GM18499 (cell line): Measurements from ENCODE around the gene PCNP.
"Not testable (repeated sequence)": the region's sequence is repeated elsewhere in the genome, so short reads cannot be mapped to it uniquely, and the experiment has no call there.

ENCODE experiments used
- ATAC-seq: cut with Tn5 transposase; IDR thresholded peaks from one replicate; pipeline ENCODE4 v1.9.1; 2021; ENCODE audit warnings: moderate number of reproducible peaks; ENCODE audit not compliant: insufficient read depth, unreplicated experiment

PCNP gene

DNA sequence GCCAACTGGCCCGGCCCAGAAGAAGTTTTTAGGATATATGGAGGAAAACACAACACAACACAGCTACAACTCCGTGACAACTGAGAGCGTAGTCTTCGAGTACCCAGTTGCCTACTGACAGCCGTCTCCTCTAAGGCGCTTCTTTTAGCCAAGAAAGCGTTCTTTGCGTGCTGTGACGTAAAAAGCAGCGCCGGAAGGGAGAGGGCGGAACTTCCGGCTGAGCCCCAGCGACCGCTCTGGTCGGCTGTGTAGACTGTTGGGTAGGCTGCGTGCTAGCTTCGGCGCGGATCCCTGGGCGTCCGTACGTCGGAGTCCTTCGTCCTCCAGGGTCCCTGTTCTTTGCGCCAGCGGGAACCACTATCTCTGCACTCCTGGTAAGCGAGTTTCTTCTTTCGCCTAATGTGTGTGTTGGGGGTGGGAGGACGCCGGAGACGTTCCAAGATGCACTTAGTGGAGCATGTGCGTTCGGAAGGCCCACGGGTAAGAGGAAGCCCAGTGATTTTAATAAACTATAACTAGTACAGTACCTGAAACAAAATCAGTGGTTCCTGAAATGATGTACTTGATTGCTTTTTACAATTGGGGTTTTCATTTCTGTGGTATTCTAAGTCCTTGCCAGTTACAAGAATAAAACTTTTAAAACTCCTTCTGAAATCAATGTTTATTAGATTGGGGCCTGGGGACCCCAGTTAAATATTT, 12.2 kb upstream of the PCNP start, which contains the start of gene TRMT10C:
TSS of gene TRMT10C (plus strand) at position 239 of the 699 bp plus-strand sequence. CDS start 2,914 bp downstream, outside the sequence.
- ATAC-seq, result peak; percentile 94

DNA sequence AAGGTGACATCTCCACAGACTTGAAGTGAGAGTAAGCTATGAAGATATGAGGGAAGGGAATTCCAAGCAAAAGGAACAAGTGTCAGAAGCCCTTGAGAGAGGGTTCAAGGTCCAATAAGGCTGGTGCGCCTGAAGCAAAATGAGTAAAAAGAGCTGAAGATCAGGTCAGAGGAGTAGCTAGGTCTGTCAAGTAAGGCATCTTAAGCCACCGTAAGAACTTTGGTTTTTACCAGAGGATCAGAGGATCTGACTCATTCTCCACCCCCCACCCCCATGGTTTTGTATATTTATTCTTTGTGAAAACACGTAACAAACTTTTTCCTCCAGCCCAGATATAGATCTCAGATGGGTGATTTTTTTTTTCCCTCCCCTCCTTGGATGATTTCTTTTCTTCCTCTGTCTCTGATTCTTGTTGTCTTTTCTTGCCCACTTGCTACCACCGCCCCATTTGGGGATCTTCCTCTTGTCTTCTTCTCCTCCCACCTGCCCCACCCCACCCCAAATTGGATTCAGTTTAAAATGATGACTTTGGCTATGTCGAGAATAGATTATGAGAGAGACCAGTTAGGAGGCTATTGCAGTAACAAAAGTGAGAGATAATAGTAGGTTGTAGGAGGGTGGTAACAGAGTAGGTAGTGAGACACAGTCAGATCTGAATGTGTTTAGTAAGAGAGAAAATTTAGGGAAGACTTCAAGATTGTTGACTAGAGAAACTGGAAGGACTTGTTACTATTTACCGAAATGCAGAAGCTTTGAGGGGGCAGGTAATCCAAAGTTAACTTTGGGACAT, 6.3 kb upstream of the PCNP start:
- ATAC-seq, result no peak

DNA sequence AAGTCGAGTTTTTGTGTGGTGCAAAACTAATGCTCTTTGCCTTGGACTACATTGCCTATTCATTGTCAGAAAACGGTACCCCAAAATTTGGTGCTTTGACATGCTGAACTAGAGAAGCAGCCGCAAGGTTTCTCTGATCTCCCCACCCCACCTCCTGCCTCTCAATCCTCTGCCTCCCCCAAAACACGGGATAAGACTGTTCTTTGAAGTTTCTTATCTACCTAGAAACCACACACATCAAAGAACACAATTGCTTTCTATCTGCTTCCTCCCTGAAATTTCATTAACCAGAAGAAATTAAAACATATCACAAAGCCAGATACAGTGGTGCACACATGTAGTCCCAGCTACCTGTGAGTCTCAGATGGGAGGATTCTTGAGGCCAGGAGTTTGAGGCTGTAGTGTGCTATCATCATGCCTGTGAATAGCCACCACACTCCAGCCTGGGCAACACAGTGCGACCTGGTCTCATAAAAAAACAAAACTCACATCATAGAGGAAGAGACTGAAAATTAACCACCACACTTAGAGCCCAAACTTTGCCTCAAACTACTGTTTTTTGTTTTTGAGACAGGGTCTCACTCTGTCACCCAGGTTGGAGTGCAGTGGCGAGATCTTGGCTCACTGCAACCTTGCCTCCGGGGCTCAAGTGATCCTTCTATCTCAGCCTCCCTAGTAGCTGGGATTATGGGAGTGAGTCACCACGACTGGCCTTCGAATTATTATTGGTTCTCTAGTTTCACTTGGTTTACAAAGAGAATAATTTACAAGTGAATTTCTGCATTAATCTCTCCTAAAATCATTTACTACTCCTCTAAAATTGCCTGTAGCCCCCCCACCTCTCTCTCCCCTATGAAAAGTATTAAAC, 2.7 kb upstream of the PCNP start:
- ATAC-seq, result no peak

GRCh38 chr3:101574388-101575112, 570 bp downstream of the PCNP start:
- peak; percentile 31 for ATAC-seq

GRCh38 chr3:101577286-101577685, 3.3 kb downstream of the PCNP start:
- no peak for ATAC-seq

DNA sequence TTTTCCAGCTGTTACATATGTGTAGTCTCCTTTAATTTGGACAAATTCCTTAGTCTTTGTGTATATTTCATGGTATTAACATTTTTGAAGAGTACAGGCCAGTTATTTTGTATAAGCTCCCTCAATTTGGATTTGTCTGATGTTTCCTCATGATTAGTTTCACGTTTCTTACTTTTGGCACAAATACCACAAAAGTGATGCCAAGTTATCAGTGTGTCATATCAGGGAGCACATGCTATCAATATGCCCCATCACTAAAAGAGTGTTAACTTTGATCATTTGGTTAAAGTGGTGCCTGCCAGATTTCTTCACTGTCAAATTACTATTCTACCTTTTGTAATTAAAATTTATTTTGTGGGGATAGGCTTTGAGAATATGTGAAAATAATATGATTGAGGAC, 14.6 kb downstream of the PCNP start:
- no peak for ATAC-seq

DNA sequence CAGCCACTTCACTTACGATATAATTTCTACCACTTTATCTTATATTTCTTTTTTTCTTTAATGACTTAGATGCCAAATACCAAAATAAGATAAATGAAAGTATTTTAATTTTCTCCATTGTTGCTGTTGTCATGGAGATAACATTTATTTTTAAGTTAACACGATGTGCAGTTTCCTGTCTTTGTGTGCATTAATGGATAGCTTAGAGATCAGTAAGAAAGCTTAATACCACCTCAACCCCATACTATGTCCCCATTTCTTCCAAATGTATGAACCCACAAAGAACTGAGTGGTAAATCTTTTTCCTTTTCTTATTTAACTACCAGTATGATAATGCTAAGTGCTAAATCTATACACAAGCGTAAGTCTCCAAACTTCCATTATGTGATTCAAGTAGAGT, 17.1 kb downstream of the PCNP start:
- no peak for ATAC-seq

- ATAC-seq, result no peak
These were observed 28.8 kb downstream of the PCNP start for GRCh38 chr3:101602731-101603130.

- no peak for ATAC-seq
These were observed 29.2 kb downstream of the PCNP start for GRCh38 chr3:101603184-101603583.

DNA sequence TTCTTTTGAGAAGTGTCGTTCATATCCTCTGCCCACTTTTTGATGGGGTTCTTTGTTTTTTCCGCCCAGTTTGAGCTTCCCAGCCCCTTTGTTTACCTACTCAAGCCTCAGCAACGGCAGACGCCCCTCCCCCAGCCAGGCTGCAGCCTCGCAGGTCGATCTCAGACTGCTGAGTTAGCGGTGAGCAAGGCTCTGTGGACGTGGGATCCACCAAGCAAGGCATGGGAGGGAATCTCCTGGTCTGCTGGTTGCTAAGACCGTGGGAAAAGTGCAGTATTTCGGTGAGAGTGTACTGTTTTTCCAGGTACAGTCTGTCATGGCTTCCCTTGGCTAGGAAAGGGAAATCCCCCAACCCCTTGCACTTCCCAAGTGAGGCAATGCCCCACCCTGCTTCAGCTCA, 31.4 kb downstream of the PCNP start:
- ATAC-seq, result not testable (repeated sequence)

- ATAC-seq, result peak; percentile 70
These were observed 37.0 kb downstream of the PCNP start for GRCh38 chr3:101611023-101611422.

DNA sequence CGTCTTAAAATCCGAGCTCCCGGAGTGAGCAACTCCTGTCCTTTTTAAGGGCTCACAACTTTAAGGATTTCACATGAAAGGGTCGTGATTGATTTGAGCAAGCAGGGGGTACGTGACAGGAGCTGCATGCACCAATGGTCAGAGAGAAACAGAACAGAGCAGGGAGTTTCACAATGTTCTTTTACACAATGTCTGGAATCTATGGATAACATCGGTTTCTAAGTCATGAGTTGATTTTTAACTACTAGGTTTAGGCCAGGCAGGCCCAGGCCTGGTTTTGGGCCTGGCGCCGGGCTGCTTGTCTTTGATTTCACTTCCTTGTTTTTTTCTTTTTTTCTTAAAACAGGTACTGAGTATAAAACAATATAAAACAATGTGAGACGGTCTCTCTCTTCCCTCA, 39.0 kb downstream of the PCNP start:
- not testable (repeated sequence) for ATAC-seq

DNA sequence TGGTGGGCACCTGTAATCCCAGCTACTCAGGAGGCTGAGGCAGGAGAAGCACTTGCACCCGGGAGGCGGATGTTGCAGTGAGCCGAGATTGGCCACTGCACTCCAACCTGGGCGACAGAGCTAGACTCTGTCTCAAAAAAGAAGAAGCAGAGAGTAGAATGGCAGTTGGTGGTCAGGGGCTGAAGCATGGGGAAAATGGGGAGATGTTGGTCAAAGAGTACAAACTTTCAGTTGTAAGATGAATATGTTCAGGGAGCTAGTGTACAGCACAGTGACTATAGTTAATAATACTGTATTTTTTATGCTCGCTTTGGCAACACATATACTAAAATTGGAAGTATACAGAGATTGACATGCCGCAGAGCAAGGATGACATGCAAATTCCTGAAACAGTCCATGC, 41.5 kb downstream of the PCNP start:
- no peak for ATAC-seq

GRCh38 chr3:101617478-101617877, 43.5 kb downstream of the PCNP start:
- no peak for ATAC-seq

- no peak for ATAC-seq
These were observed 44.7 kb downstream of the PCNP start for GRCh38 chr3:101618726-101619125.

DNA sequence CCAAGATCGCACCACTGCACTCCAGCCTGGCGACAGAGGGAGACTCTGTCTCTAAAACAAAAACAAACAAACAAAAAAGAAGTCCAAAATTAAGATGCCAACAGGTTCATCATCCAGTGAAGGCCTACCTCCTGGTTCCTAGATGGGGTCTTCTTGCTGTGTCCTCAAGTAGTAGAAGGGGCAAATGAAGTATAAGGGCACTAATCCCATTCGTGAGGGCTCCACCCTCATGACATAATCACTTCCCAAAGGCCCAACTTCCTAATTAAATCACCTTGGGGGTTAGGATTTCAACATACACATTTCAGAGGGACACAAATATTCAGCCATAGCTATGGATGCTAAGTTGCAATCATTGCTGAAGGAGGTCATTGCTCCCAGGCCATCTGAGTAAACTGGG, 45.8 kb downstream of the PCNP start:
- no peak for ATAC-seq

DNA sequence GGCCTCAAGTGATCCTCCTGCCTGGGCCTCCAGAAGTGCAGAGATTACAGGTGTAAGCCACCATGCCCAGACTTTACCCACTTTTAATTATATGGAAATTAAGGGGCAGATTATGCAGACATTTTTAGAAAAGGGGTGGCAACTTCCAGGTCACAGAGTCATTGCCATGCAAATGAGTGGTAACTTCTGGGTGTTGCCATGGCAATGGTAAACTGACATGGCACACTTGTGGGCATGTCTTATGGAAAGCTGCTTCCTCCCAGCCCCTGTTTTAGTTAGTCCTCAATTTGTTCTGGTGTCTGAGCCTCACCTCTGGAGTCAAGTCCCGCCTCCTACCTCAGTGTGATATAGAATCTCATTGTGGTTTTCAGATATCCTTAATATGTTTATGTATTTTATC, 49.7 kb downstream of the PCNP start:
- ATAC-seq, result no peak

GRCh38 chr3:101624857-101625256, 50.9 kb downstream of the PCNP start:
- ATAC-seq, result no peak

DNA sequence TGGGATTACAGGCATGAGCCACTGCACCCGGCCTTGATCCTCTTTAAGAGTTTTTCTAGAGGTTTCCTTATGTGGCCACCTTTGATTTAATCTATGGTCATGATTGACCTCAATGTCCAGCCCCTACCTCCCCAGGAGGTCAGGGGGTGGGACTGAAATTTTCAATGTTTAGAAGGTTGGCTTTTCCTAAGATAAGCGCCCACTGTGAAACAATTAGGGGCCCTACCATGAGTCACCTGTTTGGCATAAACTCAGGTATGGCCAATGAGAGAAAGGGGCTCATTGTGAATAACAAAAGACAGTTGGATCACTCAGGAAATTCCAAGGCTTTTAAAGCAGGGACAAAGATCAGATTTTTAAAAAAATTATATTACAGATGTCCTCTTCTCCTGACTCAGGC, 51.9 kb downstream of the PCNP start:
- no peak for ATAC-seq

DNA sequence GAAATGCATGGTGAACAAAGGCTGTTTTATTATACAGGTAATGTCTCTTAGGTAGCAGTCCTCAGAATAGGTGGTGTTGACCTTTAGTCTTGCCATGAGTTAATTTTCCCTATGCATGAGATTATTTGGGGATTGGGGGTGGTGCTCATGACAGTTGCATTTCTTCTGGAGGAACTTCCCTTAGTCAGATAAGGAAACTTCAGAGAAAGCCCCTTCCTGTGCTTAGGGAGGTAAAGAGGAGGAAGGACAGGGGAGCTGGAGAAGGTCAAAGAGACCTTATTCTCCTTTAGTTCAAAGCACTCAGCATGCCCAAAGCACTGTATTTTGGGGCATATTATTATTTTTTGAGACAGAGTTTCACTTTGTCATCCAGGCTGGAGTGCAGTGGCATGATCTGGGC, 55.2 kb downstream of the PCNP start:
- no peak for ATAC-seq
